ENCODE data around the gene SLC22A1. TPM values are rescaled to one million over a fixed set of nuclear protein-coding genes. Genes with fewer than 3 reads are reported as not detected.

The SLC22A1 gene
- total and polyA plus RNA-seq, 2 of the 8 experiments (the other 6 are each of a cell fraction or from before 2014, with no cell fraction given), result 0.12 to 0.45 TPM

- no peak for TF ChIP-seq RBBP5 (IDR thresholded peaks at IDR 0.05; ENCODE audit: borderline replicate concordance, low read depth, low read length)
Observed at GRCh38 chr6:160130729-160131484, 9.3 kb downstream of the SLC22A1 start (continued).
